SH-SY5Y (cell line): ENCODE results near the gene NOP58.

Source experiments
- GATA2 ChIP-seq: IDR thresholded peaks from 2 replicates; pipeline ENCODE4 v1.6.1; 2011; ENCODE audit warnings: mild to moderate bottlenecking, low read depth, low read length
- GATA3 ChIP-seq: IDR thresholded peaks from 2 replicates; pipeline ENCODE4 v1.6.1; 2011; ENCODE audit warnings: low read depth, mild to moderate bottlenecking, low read length, moderate library complexity

GRCh38 chr2:202317080-202317857 lies 51.7 kb downstream of the NOP58 start:
- TF ChIP-seq GATA3, result no peak
- TF ChIP-seq GATA2, result no peak
